ENCODE measurements around the gene RBFOX2.

RBFOX2 gene

GRCh38 chr22:35987487-35987886 is 41.1 kb downstream of the RBFOX2 start:
- DNase-seq (ENCODE audit: low read depth) = no peak
- TF ChIP-seq CTCF (conservative IDR thresholded peaks at IDR 0.05; ENCODE audit: low read depth, low read length) = no peak
- no peak overlapping the region for H3K4me3 ChIP-seq (ENCODE audit: low read length)

DNA sequence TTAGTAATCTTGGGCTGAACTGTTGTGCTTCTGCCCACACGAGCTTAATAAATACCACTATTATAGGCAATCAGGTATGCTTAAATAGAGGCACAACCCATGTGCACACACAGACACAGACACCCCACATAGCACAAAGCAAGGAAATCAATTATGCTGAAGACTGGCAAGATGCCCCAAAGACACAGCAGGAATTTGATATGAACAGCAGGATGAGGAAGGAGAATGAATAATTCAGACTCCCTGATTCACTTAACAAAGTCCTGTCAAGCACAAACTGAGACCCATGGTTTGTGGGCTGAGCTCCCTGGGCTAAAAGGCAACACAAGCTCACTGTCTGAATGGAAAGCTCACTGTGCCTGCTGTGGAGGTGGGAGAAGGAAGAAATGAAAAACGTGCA is 42.5 kb downstream of the RBFOX2 start:
- no peak for TF ChIP-seq CTCF (conservative IDR thresholded peaks at IDR 0.05; ENCODE audit: low read depth, low read length)
- no peak overlapping the region for H3K4me3 ChIP-seq (ENCODE audit: low read length)
- no peak for DNase-seq (ENCODE audit: low read depth)

GRCh38 chr22:35985371-35985770 is 43.3 kb downstream of the RBFOX2 start:
- TF ChIP-seq CTCF (conservative IDR thresholded peaks at IDR 0.05; ENCODE audit: low read depth, low read length) = no peak
- DNase-seq (ENCODE audit: low read depth) = no peak

DNA sequence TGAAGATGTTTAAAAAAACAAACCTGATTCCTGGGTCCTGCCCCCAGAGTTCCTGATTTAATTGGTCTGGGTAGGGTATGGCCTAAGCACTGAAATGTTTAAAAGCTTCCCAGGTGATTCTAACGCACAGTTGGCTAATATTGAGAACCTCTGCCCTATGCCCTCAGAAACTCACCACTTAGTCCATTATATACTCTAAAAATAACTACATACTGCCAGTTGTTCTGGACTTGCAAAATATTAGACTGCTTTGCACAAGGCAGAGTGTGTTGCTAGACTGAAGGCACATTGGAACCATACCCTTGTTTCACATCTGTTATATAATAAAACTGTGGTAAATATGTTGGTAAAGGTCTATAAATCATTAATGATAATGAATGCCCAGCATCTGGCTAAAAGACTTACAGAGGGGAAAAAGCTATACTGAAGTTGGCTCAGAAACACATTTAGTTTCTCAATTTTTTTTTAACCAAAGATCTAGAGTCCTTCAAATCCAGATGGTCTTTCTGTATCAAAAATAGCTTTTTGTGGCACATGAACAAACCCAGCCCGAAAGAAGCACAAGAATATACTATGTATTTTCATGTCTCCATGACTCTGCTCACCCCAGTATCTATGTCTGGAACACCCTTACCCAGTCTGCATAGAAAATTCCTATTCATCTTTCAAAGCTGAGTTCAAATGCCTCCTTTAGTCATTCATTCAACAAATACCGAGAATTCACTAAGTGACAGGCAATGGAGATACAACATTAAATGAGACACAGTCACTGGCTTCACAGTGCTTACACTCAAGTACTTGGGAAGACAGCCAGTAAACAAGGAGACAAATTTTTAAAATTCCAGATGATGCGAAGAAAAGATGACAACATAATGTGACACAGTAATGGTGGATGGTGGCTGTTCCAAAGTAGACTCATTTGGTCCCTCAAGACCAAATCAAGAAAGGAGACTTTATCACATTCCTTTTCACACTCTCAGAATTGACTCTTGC is 44.1 kb downstream of the RBFOX2 start:
- H3K4me3 ChIP-seq (ENCODE audit: low read length) = no peak overlapping the region
- DNase-seq (ENCODE audit: low read depth) = no peak
- no peak for TF ChIP-seq CTCF (conservative IDR thresholded peaks at IDR 0.05; ENCODE audit: low read depth, low read length)

More at GRCh38 chr22:35985371-35985770, 43.3 kb downstream of the RBFOX2 start:
- no peak overlapping the region for H3K4me3 ChIP-seq (ENCODE audit: low read length)

DNA sequence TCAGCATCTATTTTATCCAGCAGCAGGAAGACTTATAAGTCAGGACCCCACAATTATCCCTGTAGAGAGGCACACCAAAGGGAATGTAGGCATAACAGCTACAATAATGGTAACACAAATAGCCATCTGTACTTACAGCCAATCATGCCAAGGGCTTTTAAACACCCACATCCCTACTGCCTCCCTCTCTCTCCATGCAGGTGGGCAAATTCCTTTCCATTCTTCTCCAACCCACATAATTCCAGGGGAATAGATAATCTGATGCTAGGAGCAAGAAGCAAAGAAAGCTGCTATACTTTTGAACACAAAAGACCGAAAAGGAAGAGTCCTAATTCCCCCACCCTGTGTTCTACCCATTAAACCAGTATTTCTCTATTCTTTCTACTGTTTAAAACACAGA is 46.7 kb downstream of the RBFOX2 start:
- H3K4me3 ChIP-seq (ENCODE audit: low read length) = no peak overlapping the region
- no peak for DNase-seq (ENCODE audit: low read depth)
- TF ChIP-seq CTCF (conservative IDR thresholded peaks at IDR 0.05; ENCODE audit: low read depth, low read length) = no peak

DNA sequence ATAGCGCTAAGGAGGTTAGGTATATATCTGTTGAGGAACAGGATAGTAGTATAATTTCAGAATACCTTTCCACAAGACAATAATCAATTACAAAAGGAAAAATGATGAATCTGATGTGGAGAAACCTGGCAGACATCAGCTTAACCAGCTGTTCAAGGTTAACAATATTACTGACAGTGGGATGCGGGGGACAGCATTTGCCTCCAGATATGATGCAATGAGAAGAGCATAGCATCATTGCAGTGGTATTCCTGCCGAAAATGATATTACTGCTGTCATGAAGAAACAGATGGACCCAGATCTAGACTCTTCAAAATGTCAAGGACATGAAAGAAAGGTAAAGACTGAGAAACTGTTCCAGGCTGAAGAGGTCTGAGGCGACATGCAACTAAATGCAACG is 49.7 kb downstream of the RBFOX2 start:
- DNase-seq (ENCODE audit: low read depth) = no peak

More for the DNA sequence above, 49.7 kb downstream of the RBFOX2 start:
- TF ChIP-seq CTCF (conservative IDR thresholded peaks at IDR 0.05; ENCODE audit: low read depth, low read length) = no peak
- no peak overlapping the region for H3K4me3 ChIP-seq (ENCODE audit: low read length)

Data from retinal pigment epithelial cell (primary cell).